HG03565 (cell line): ENCODE data around the gene TMEM117.
A peak's percentile ranks its signal among the peaks of the same experiment; 100 is the strongest.

Source experiments
- ATAC-seq: cut with Tn5 transposase; IDR thresholded peaks from one replicate; pipeline ENCODE4 v1.9.1; 2021; ENCODE audit warnings: mild to moderate bottlenecking, moderate library complexity; ENCODE audit not compliant: unreplicated experiment

The TMEM117 gene

DNA sequence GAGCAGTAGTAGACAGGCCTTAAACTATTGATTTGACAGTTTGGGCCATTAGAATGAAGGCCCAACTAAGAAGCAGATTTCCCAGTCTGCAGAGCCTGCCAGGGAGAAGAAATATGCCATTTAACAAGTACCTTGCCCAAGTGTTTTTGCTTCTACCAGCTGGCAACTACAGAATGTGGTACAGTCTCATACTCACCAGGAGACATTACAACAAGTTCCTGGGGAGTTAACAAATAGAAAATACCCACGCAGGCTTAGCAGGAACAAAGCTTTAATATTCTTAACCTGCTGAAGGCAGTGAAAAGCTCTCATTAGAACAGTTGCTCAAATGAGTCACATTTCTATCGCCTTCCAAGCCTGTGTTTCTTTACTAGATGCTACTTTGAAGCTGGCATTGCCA is 241.0 kb downstream of the TMEM117 start:
- ATAC-seq, result no peak

DNA sequence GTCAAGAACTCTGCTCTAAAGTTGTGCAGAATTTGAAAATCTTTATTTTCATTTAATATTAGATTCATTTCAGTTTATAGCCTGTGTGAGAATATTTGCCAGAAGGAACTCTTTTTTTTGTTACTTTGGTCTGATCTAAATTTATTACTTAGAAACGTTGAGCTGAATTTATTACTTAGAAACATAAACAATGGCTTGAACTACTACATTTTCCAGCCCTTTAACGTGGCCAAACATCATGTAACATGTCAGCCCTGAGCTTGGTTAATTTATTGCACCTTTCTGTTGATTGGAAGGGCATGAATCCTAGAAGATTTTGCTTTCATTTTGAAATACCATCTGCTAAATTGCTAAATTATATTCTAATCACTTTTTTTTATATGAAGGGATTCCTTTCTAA is 241.4 kb downstream of the TMEM117 start:
- no peak for ATAC-seq

DNA sequence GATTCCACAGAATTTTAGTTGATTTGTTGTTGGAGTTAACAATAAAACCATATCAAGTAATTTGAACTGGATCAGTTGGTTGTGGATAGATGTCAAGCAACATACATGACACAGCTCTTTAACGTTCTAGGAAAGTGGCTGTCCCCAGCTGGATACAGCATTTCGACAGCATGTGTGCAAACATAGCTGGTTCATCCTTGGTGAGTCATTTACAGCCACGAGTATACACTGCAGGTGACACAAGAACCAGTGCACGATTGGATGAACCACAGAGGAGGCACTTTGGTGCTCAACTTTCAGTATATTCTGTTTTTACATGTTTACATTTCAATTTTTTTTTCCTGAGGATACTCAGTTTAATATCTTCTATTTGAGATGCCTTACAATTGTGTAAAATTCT is 242.4 kb downstream of the TMEM117 start:
- no peak for ATAC-seq

DNA sequence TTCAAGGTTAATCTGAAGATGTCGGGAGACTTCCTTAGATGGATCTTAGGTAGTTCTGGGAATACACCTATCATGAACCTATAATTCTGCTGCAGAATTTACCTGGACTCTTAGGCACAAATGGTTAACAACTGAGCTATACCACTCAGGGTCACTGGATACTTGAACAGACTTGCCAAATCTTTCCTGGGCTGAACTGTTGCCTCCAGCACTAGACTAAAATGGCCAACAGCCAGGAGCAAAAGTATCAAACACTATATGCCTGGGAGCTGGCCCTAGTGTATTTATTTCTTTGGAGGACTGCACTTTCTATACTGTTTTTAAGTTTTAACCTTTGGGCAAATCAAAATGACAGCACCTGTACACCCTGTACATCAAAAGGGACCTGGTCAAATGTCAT is 252.8 kb downstream of the TMEM117 start:
- no peak for ATAC-seq

DNA sequence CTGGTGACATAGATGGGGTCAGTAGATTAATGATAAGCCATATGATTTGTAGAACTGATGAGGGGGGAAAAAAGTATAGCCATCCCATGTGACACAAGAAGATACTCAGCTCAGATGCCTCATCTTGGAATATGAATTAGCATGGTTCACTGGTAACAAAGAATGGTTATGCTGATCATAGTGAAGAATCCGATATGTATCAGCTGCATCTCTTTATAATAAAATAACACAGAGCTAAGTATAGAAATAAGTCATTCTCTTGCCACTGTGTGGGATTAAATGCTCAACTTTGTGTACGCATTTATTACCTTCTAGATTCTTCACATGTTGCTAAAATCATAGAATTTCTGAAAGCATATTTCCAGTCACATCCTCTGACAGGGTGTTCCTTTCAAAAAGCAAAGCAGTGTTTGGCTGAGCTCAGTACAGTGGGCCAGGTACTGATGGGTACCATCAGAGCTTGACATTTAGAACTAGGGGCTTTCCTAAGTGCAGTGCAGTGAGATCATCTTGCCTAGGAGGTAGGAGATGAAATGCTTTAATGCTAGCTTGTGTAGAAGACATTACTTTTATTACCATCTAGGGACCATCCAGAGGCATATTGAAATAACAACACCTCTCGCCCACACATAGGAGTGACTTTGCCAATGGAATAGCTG is 256.2 kb downstream of the TMEM117 start:
- ATAC-seq, result no peak

DNA sequence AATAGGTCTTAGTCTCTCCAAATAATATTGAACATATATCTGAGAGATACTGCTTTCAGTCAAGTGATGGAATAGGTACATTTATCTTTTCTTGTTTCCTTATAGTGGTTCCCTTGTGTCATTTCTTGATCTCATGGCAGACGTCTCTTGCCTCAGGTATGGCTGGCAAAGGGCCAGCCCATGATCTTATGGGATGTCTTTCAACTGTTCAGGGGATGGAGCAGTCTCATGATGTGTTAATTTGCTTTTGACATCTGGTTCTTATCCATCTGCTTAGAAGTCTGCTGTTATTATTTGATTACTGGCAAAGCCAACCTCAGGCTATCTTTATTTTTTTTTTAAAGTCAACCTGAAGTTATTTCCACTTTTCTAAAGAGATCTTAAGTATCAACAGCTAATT is 262.9 kb downstream of the TMEM117 start:
- no peak for ATAC-seq

DNA sequence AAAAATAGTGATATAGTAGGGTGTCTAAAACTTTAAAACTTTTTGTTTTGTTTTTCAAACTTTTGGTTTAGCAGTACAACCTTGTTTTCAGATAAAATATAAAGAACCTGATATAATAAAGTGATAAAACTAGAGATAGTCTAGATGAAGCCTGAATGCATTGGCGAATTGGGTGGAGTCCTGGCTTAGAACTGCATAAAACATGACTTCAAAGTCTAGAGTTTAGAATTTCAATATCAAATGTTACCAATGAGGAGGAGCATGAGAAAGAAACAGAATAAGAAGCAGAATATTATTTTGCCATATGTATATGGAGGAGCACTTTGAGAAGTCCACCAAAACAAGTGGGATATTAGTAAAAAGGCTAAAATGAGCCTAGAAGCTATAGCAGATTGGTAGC is 263.6 kb downstream of the TMEM117 start:
- ATAC-seq, result no peak

DNA sequence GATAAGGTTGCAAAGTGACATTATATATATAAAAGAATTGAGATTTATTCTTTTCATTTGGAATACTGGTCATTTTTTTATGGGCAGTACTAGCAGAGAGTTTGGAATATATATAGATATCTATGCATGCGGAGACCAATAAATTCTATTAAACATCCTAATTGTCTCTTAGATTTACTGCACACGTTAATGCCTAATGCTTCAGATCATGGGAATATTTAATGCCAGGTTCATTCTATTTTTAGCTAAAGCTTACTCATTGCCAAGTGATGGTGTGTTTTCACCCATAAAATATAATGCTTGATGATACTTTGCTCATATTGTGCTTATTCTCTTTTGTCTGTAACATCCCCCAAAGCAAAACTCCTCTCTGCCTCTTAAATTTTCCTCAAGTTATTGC is 264.4 kb downstream of the TMEM117 start:
- ATAC-seq, result no peak

DNA sequence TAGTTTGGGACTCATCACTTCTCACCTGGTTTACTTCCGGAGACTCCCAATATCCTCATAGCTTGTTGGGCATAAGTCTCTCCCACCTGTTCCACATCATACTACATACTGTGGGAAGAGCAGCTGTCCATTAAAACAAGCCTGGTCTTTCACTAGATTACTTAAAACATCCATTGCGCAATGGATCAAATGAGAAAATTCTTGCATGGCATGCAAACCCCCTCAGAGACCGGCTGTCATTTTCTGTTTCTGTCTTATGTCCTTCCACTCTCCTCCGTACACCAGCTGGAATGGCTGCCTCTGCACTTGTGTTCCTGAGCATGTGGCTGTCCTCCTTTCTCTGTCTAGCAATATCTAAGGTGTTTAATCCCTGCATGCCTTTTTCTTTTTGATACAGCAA is 265.6 kb downstream of the TMEM117 start:
- no peak for ATAC-seq

DNA sequence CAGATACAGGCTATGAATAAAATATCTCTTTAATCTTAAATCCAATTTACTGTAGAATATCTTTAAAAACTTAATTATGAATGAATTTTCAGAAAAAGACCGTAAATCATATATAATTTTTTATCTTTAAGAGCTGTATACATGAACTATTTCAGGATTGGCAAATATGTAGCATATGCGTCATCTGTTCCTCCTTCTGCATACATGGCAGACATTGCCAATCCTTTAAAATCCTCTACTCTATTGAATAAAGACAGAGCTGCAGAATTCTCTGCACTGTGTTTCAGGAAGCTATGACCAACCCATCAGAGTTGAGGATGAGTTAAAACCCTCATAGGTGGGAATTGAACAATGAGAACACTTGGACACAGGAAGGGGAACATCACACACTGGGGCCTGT is 279.0 kb downstream of the TMEM117 start:
- ATAC-seq, result no peak

DNA sequence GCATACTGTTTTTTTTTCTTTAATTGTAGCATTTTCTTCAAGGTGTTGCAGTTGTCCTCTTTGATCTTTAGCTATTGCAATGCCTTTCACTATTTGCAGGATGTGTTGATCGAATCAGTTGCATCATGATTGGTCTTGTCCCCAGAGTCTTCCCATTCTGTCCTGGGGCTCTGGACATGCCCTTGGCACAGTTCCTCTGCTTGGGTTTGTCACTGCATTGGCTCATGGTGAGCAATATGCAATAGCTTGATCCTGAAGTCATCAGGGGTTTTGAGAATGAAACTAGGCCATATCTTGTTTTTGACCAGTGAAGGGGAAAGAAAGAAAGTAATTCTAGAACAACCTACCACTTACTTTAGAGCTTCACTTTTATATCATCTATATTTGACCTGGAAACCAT is 281.5 kb downstream of the TMEM117 start:
- ATAC-seq, result no peak

DNA sequence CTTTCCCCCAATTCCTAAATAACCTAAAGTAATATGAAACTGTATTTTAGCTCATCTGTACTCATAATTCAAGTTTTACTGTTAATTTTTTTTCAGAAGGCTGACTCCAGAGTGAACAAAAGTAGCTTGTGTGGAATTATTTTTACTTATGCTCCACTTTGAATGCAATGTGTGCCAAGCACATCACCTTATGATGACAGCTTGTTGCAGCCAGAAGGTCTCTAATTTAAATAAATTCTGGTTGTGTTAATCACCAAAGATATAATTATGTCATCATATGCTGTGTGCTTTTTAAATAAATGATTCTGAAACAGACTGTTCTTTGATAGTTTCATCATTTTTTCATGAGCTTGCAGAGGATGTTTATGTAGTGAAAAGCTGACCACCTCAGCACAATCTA is 283.1 kb downstream of the TMEM117 start:
- ATAC-seq, result no peak

DNA sequence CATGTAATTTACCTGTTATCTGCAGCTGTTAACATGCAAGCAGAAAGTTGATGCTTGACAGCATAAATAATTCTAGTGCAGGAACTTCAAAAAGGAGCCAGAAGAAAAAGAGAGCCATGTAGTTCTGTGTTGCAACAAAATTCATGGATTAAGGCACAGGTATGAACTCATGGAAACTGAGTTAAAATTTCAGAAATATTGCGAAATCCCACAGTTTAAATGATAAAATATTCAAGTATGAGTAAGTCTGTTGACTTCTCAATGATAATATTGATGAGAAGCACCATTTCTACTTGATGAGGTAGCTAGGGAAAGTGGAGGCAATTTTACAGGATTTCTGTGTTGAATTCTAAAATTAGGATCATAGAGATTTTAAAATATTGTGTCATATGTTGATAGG is 290.9 kb downstream of the TMEM117 start:
- no peak for ATAC-seq

DNA sequence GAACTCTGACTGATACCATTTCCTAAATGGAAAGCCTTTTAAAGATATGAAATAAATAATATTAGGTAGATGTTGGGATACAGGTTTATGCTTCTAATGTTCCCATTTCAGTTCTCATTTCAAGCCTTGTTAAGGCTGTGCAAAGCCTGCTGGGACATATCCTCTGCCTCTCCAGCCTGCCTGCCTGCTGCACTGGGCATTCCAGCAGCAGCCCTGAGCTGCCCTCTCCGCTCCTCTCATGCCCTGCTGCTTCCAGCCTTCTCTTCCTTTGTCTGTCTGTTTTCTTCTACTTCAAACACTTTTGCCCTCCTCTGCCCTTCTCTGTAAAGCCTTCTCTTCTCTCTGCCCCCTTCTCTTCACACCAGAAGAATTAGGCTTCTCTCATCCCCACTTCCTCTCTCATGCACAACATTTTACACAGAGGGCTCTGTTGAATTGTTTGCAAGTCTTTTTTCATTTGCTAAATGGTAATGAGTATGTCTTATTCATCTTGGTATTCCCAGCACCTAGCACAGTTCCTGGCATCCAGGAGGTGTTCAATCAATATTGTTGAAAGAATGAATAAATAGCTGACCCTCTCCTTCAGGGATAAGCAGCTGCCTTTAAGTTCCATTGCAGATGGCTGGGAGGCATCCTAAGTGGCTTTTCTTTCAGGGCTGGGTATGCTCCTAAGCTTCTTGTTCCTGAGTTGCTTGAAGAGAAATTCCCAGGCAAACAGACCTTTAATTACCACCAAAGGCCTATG is 292.3 kb downstream of the TMEM117 start:
- ATAC-seq, result no peak

DNA sequence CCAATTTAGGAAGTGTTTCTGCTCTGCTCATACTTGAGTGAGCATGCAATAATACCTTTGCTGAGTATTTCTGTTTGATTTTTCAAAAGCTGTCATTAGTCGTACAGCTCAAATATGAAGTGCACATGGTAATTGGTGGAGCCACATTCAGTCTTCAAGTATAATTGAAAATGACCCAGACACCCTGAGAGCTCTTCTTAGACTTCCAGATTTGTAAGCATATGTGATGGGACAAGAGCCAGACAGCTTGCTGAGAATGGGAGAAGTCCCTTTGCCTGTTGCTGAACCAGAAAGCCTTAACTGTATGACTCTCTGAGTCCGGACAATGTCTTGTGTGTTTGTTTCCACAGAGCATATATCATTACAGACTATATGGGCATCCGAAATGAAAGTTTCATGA is 307.3 kb downstream of the TMEM117 start:
- no peak for ATAC-seq

DNA sequence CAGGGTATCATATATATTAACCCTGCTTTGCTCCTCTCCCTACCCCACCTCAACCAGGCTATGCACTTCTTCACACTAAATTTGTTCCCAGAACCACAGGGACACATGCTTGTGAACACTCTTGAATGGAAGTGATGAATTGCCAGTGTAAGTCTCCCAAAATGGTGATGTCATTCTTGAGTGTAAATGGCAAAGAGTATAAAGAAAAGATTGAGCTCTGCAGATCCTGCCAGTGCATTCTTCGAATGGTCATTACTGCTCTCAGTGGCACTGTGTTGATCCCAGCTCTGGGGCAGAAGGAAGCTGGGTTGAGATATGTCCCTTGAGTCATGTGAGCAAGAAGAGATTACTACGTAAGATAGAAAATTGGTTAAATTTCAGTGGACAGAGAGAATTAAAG is 313.1 kb downstream of the TMEM117 start:
- ATAC-seq, result no peak

DNA sequence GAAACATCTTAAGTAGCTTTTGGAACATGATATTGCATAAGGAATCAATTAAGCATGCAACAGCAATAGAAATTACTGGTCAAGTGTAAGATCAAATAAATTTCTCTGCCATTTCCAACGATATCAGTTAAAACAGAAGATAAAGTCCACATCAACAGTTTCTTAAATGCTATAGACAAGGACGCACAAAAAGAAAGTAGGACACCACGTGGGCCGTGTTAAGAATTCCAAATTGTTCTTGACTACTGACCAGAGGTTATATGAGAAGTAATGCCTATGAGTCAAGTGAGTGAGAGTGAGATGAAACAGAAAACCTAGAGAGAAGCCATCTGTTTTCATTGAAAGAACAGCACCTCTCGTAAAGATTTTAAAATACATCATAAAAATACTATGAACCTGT is 318.2 kb downstream of the TMEM117 start:
- no peak for ATAC-seq

DNA sequence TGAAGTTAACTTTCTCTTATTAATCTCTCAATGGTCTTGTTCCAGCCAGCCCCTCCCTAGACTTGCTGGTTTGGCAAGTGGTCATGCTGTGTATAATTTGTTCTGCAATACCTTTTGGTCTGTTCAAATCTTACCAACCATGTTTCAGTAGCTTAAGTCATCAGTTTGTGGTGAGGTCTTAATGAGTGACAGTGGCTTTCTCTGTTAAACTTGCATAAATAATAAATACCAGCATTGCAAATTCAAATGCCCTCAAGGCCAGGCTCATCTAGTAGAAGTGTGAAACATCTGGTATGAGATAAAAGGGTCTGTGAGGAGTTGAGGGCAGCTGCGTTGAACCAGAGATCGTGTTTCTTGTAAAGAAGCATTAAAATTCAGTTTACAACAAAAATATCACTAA is 319.5 kb downstream of the TMEM117 start:
- no peak for ATAC-seq

DNA sequence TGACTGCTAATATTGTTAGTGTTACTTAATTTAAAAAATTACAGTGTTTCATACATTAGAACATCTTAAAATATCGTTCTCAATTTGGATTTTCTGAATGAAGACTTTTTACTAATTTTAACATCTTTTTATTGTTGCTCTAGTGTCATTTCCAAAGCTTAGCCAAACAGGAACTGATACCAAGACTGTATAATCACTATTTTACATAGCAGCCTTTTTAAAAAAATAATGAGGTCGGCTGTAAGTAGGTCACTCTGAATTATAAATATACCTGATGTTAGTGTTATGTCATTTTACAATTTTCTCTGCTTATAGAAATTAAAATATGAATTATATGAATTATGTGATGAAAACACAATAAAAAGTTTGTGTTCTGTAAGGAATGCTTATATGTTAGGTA is 321.5 kb downstream of the TMEM117 start:
- peak; percentile 86 for ATAC-seq

DNA sequence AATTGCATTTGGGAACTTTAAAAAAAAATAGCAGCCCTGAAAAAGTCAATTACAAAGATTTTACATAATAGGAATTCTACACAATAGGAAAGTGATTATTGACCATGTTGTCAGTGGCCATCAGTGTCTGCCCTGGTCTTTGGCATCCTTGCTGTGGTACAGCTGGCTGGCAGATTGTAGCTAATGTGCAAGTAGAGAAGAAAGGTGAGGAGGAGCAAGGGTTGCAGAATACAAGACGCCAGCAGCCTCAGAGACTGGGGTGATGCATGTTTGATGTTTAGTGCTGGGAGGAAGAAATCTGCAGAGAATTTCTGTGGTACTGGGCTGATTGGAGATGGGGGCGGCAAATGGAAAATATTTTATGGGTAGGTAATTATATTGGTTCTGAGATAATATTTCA is 322.9 kb downstream of the TMEM117 start:
- no peak for ATAC-seq

DNA sequence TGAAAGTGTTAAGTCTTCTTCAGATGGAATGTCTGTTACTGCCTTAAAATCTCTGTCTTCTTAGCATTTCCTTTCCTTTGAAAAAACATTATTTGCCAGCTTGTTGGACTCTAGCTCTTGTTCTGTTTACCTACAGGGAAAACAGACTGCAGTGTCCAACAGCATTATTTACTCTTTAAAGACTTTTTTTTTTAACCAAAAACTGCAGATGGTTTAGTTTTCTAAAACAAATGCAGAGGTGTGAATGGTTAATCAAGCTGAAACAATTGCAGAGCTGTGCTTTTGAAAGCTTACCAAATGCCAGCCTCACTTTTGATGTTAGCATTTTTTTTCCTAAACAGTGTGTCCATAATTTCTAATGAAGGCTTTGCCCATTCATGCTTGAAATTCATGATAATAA is 323.3 kb downstream of the TMEM117 start:
- no peak for ATAC-seq

DNA sequence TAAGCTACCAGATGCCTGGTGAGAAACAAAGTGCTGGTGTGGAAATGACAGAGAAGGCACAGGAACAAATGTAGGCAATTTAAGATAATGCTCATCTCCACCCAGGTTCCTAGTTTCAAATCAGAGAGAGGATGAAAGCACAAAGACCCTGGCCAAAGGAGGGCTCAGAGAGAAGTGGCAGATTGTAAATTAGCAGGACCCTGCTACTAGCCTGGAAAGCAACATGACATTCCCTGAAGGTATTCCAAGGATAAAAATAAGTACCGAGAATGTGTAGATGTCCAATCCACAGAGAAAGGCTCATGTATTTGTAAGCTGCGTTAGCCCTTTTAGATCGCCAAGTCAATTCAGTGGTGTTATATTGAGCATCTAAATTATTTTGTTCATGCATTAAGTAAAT is 324.0 kb downstream of the TMEM117 start:
- ATAC-seq, result no peak

DNA sequence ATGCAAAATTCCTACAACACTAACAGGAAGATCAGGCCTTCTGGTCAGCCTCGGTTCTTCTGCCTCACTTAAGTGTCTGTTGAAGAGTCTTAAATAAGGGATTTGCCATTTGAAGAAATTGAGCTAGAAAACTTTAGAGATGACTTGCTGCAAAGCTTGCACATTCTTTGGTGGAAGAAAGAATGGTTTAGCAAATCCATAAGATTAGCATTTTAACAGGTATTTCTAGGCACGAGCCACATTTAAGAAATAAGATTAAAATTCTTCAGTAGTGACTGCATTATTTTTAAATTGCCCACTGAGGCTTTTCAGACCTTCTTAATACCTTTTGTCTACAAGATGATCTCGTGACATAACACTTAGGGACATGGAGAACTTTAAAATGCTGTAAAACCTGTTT is 327.1 kb downstream of the TMEM117 start:
- no peak for ATAC-seq
